ENCODE results near the gene TMEM125.

GRCh38 chr1:43234267-43234666, 35.5 kb upstream of the TMEM125 start:
- TF ChIP-seq, protein P1, sequence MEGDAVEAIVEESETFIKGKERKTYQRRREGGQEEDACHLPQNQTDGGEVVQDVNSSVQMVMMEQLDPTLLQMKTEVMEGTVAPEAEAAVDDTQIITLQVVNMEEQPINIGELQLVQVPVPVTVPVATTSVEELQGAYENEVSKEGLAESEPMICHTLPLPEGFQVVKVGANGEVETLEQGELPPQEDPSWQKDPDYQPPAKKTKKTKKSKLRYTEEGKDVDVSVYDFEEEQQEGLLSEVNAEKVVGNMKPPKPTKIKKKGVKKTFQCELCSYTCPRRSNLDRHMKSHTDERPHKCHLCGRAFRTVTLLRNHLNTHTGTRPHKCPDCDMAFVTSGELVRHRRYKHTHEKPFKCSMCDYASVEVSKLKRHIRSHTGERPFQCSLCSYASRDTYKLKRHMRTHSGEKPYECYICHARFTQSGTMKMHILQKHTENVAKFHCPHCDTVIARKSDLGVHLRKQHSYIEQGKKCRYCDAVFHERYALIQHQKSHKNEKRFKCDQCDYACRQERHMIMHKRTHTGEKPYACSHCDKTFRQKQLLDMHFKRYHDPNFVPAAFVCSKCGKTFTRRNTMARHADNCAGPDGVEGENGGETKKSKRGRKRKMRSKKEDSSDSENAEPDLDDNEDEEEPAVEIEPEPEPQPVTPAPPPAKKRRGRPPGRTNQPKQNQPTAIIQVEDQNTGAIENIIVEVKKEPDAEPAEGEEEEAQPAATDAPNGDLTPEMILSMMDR (IDR thresholded peaks at IDR 0.05) = no peak
- no peak for TF ChIP-seq POLR2A (IDR thresholded peaks at IDR 0.05)

Measured in prostate gland (tissue), 2 donors.